Iris pigment epithelial cell (primary cell): ENCODE measurements around the gene PPP2R5A.
"Not testable (repeated sequence)": the region's sequence is repeated elsewhere in the genome, so short reads cannot be mapped to it uniquely, and the experiment has no call there.

ENCODE experiments used
- DNase-seq: peaks from one replicate; pipeline ENCODE4 v3.0.0-alpha.2; 2011; ENCODE audit warnings: low read depth

Gene PPP2R5A

DNA sequence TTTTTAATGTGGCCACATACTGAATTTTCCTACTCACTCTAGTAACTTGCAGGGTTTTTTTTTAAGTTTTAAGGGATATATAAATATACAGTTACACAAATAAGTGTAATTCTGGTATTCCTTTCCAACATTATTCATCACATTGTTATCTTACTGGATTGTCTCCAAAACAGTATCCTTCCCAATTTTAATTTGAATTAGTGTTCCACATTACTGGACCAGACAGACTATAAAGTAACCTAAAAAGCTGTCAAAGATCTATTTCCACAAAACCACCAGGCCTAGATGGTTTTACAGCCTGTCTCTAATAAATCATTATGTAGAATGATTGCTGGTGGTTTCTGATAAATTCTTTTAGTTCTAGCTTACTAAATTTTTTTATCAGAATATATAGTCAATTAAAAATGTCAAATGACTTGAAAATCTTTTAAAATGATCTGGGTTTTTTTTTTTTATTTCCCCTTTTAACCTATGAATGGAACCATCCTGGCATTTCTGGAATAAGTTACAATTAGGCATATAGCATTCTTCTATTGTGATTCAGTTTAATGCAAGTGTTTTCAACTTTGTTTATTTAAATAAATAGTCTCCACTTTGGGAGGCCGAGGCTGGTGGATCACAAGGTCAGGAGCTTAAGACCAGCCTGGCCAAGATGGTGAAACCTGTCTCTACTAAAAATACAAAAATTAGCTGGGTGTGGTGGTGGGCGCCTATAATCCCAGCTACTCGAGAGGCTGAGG, 70.2 kb downstream of the PPP2R5A start:
- DNase-seq: peak; percentile 14

- no peak for DNase-seq
Measured at GRCh38 chr1:212359794-212360479, 74.7 kb downstream of the PPP2R5A start.

DNA sequence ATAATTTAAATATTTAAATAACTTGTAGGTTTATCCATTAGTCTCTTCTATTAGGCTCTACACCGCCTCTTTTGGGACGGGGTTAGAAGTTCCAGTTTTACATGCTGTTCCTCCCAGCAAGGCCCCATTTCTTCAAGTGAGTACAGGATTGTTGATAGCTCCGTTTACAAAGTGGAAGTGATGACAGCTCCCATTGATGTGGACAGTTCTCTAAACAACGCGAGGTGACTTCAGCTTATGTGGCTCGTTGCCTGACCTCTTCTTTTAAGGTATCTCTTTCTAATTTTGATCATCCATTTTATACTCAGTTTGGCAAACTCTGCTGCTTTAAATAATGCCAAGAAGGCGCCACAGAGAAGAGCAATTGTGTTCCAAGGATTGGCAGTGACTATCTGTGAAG, 79.8 kb downstream of the PPP2R5A start:
- DNase-seq: no peak

GRCh38 chr1:212366901-212367300, 81.7 kb downstream of the PPP2R5A start:
- peak; percentile 67 for DNase-seq

DNA sequence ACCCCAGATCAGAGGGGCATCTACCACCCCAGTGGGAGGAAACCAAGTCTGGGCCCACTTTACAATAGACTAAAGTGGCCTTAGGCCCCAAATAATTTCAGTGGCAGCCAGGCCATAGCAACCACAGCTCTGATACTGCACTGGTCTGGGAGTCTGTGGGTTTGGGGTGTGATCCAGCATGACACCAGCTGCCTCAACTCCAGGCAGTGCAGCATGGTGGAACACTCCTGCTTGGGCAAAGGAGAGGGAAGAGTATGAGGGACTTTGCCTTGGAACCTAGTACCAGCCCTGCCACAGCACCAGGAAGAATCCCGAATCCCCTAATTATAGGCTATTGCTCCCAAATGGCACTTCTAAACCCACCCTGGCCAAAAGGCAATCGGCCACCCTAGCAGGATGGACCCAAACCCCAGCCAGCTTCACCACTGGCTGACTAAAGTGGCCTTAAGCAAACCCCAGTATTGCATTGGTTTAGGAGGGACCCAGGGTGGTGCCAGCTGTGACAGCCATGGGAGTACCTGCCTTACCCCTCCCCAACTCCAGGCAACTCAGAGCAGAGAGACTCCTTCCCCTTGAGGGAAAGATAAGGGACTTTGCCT, 82.4 kb downstream of the PPP2R5A start:
- no peak for DNase-seq

DNA sequence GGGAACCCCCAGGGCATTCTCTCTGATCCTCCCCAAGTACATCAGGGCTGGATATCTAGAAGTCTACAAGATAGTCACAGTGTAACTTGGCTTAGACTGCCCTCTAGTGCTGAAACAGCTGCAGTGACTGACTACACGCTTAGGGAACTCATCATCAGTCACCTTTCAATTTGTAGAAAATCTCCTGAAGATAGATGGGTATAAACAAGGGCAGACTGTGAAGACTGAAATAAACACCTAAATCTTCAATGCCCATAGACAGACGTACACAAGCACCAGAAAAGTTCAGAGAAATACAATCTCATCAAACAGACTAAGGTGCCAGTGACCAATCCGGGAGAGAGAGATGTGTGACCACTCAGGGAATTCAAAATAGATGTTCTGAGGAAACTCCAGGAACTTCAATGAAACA, 82.9 kb downstream of the PPP2R5A start:
- DNase-seq: peak; percentile 78

- no peak for DNase-seq
Measured at GRCh38 chr1:212375986-212376385, 90.8 kb downstream of the PPP2R5A start.

- DNase-seq: no peak
Measured at GRCh38 chr1:212377644-212378043, 92.4 kb downstream of the PPP2R5A start.

- DNase-seq: no peak
Measured at GRCh38 chr1:212379366-212379765, 94.2 kb downstream of the PPP2R5A start.

DNA sequence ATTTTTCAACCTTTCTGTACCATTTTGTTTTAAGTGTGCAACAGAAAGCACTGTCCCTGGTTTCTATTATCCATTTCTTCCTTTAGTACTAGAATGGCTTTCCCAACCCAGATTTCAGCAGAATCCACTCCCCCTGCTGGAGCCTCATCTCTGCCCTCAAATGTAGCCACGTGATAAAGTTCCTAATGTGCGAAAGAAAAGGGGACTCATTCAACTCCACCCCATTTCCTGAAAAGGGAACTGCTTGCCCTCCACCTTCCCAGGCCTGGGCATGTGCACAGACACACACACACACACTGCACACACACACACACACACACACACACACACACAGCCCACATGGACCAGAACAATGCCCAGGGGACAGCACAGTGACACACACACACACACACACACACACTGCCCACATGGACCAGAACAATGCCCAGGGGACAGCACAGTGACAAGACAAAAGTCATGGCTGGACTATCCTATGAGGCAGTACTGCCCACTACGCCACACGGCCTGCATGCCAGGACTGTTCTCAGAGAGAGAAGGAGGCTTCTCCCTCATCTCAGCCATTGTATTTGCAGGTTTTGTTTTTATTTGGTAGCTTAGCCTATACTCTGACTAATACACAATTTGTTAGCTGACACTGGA, 96.3 kb downstream of the PPP2R5A start:
- no peak for DNase-seq

DNA sequence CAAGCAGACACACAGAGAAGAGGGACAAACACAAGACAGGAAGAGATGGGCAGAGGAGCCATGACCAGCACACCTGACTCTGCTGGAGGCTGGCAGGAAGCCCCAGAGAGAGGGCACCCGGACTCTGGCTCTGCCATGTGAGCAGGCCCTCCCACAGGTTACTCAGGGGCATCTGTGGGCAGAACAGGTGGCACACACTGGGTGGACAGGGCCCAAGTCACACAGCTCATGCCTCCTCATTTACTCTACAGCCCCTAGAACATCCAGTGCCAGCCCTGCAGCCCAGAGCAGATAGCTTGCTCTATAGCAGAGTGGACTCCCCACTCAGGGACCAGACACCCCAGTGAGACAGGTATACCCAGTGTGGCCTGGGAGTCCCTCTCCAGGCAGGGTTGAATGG, 100.8 kb downstream of the PPP2R5A start:
- no peak for DNase-seq

- DNase-seq: no peak
Measured at GRCh38 chr1:212388985-212389716, 103.9 kb downstream of the PPP2R5A start.

GRCh38 chr1:212395678-212396437, 110.6 kb downstream of the PPP2R5A start:
- DNase-seq: not testable (repeated sequence)

DNA sequence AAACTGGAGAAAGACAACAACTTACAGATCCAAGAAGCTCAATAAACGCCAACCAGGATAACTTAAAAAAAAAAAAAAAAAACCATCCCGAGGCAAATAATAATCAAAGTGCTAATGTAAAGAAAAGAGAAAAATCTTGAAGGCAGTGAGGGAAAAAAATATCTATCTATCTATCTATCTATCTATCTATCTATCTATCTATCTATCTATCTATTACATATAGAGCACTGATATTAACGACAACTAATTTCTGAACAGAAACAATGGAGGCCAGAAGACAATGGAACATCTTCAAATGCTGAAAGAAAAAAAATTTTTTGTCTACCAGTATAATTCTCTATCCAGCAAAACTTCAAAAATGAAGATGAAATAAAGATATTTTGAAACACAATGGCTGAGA, 111.4 kb downstream of the PPP2R5A start:
- DNase-seq: no peak

GRCh38 chr1:212397171-212397570, 112.0 kb downstream of the PPP2R5A start:
- DNase-seq: no peak

DNA sequence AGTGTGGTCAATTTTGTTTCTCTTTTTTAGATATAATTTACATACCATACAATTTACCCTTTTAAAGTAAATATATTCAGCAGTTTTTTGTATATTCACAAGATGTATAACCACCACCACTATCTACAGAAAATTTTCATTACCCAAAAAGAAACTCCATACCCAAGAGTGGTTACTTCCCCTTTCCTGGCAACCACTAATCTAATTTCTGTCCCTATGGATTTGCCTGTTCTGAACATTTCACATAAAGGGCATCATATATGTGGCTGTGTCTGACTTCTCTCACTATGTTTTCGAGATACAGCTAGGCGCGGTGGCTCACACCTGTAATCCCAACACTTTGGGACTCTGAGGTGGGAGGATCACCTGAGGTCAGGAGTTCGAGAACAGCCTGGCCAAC, 115.8 kb downstream of the PPP2R5A start:
- DNase-seq: no peak

GRCh38 chr1:212401838-212402582, 116.8 kb downstream of the PPP2R5A start:
- DNase-seq: peak; percentile 75

DNA sequence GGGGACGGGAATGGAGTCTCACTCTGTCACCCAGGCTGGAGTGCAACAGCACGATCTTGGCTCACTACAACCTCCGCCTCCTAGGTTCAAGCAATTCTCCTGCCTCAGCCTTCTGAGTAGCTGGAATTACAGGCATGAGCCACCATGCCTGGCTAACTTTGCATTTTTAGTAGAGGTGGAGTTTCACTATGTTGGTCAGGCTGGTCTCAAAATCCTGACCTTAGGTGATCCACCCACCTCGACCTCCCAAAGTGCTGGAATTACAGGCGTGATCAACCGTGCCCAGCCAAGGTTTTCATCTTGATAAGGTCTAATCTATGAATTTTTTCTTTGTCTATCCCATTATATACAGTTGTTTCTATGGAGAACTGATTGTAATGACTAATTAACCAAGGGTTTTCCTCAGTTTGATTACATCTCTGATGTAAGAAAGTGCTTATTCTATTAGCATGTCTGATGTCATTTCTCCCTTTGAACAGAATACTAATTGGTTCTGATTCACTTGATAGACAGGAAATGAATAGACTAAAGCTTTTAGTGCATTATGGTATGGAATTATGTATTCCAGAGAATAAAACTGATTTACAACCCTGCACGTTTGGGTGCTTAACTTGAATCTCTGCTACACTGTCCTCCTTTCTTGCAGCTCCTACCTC, 117.6 kb downstream of the PPP2R5A start:
- no peak for DNase-seq

DNA sequence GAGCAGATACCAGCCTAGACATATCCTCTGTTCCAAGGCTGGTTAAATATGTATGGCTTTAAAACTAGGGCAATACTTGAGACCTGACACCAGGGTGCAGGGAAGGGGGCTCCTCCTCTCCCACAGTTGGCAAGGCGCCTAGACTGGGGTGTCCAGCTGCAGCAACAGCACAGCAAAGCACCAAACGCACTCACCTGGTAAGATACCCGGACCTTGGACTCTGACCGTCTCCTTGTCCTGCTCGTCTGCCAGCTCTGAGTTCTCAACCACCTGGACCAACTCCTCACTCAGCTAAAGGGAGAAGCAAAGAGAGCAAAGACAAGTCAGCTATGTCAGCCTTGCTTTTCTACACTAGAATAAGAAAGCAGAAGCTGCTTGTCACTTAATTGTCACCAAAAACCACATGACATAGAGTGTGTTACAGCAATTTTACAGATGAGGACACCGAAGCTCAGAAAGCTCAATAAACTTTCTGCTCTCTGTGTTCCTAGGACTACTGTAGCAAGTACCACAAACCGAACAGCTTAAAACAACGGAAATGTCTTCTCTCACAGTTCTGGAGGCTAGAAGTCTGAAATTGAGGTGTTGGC, 125.1 kb downstream of the PPP2R5A start:
- no peak for DNase-seq
